Neural cell (in vitro differentiated cells): Measurements from ENCODE around the gene DTL. TPM values are rescaled to one million over a fixed set of nuclear protein-coding genes. Genes with fewer than 3 reads are reported as not detected.

ENCODE experiments used
- H2AFZ ChIP-seq: fragments of 200-600, 300-800 bp; sonication (generic), shearing (Covaris generic); 2 replicates; pipeline ENCODE4 v1.6.0; 2014; ENCODE audit warnings: low read depth, mild to moderate bottlenecking, antibody characterized with exemption, low read length, moderate library complexity
- H3F3A ChIP-seq: fragments of 200-600 bp; shearing (Covaris generic); 2 replicates; pipeline ENCODE4 v1.6.1; 2016; ENCODE audit warnings: mild to moderate bottlenecking, moderate library complexity, mixed read lengths, antibody characterized with exemption, low read length; ENCODE audit not compliant: insufficient read depth, poor library complexity, severe bottlenecking
- H3K27ac ChIP-seq: fragments of 200-600, 300-800 bp; sonication (generic), shearing (Covaris generic); 2 replicates; pipeline ENCODE4 v1.5.1; 2014; ENCODE audit warnings: mild to moderate bottlenecking, low read length, moderate library complexity
- H3K27me3 ChIP-seq: fragments of 300-800, 200-600 bp; sonication (generic), shearing (Covaris generic); 2 replicates; pipeline ENCODE4 v1.6.0; 2014; ENCODE audit warnings: mild to moderate bottlenecking, low read depth, low read length, moderate library complexity; ENCODE audit not compliant: insufficient read depth
- H3K36me3 ChIP-seq: fragments of 300-800, 200-600 bp; sonication (generic), shearing (Covaris generic); 2 replicates; pipeline ENCODE4 v1.5.1; 2014; ENCODE audit warnings: mild to moderate bottlenecking, antibody characterized with exemption, low read length, moderate library complexity; ENCODE audit not compliant: insufficient read depth
- H3K4me2 ChIP-seq: fragments of 300-800, 200-600 bp; sonication (generic), shearing (Covaris generic); 2 replicates; pipeline ENCODE4 v1.6.0; 2014; ENCODE audit warnings: mild to moderate bottlenecking, low read length
- H3K4me3 ChIP-seq: fragments of 300-800, 200-600 bp; sonication (generic), shearing (Covaris generic); 2 replicates; pipeline ENCODE4 v1.5.1; 2014; ENCODE audit warnings: mild to moderate bottlenecking, low read length, moderate library complexity
- H3K79me2 ChIP-seq: fragments of 200-600 bp; shearing (Covaris generic); replicated peaks from 2 replicates; pipeline ENCODE4 v1.6.0; 2014; ENCODE audit warnings: mild to moderate bottlenecking, low read length, moderate library complexity; ENCODE audit not compliant: insufficient read depth
- H3K9ac ChIP-seq: fragments of 300-800, 200-600 bp; sonication (generic), shearing (Covaris generic); 2 replicates; pipeline ENCODE4 v1.6.1; 2016; ENCODE audit warnings: mild to moderate bottlenecking, low read length, mixed read lengths
- H3K9me2 ChIP-seq: fragments of 200-600 bp; shearing (Covaris generic); 2 replicates; pipeline ENCODE4 v1.6.1; 2016; ENCODE audit warnings: mild to moderate bottlenecking, low read length, mixed read lengths; ENCODE audit not compliant: insufficient read depth
- H3K9me3 ChIP-seq: fragments of 200-600, 300-800 bp; sonication (generic), shearing (Covaris generic); 2 replicates; pipeline ENCODE4 v1.6.1; 2016; ENCODE audit warnings: mild to moderate bottlenecking, mixed run types, low read length, moderate library complexity, mixed read lengths
- H4K20me1 ChIP-seq: fragments of 200-600 bp; shearing (Covaris generic); 2 replicates; pipeline ENCODE4 v1.6.1; 2016; ENCODE audit warnings: mild to moderate bottlenecking, mixed run types; ENCODE audit not compliant: insufficient read depth
- EP300 ChIP-seq: fragments of 450-650 bp; conservative IDR thresholded peaks from 2 replicates; pipeline ENCODE4 v1.6.1; 2014; ENCODE audit warnings: antibody characterized with exemption, mild to moderate bottlenecking, moderate library complexity; ENCODE audit not compliant: poor library complexity, severe bottlenecking
- EZH2 ChIP-seq: fragments of 200-600, 300-800 bp; shearing (Covaris generic), sonication (generic); IDR thresholded peaks from 2 replicates; pipeline ENCODE4 v1.6.1; 2014; ENCODE audit warnings: antibody characterized with exemption, low read length, borderline replicate concordance, mild to moderate bottlenecking; ENCODE audit not compliant: insufficient read depth, poor library complexity, severe bottlenecking
- MXI1 ChIP-seq: fragments of 450-650 bp; conservative IDR thresholded peaks from 2 replicates; pipeline ENCODE4 v1.6.1; 2014; ENCODE audit warnings: antibody characterized with exemption, mild to moderate bottlenecking; ENCODE audit not compliant: poor library complexity, severe bottlenecking
- POLR2AphosphoS5 ChIP-seq: IDR thresholded peaks from 2 replicates; pipeline ENCODE4 v1.6.1; 2012
- RAD21 ChIP-seq: fragments of 450-650 bp; conservative IDR thresholded peaks from 2 replicates; pipeline ENCODE4 v1.6.1; 2014; ENCODE audit warnings: antibody characterized with exemption, mild to moderate bottlenecking, moderate library complexity
- SMC3 ChIP-seq: fragments of 450-650 bp; conservative IDR thresholded peaks from 2 replicates; pipeline ENCODE4 v1.6.1; 2014; ENCODE audit warnings: antibody characterized with exemption, mild to moderate bottlenecking, moderate library complexity; ENCODE audit not compliant: poor library complexity
- TAF1 ChIP-seq: IDR thresholded peaks from 2 replicates; pipeline ENCODE4 v1.6.1; 2012; ENCODE audit warnings: low read depth
- polyA plus RNA-seq: library from polyadenylated mRNA; depleted of rRNA; stranded (reverse); fragments of >200 nt; gene quantifications from 2 replicates; pipeline ENCODE4 v1.2.3, GENCODE V29; 2014
- TF ChIP-seq, protein P1 (sequence below): fragments of 450-650 bp; IDR thresholded peaks from 2 replicates; pipeline ENCODE4 v1.5.1; 2014; ENCODE audit warnings: antibody characterized with exemption, mild to moderate bottlenecking, moderate library complexity; ENCODE audit not compliant: poor library complexity, severe bottlenecking
- TF ChIP-seq, protein P2 (sequence below): IDR thresholded peaks from 2 replicates; pipeline ENCODE4 v1.6.1; 2012; ENCODE audit warnings: borderline replicate concordance

The DTL gene
- polyA plus RNA-seq, 1 donor from 2014 or later, result 1.1 TPM

DNA sequence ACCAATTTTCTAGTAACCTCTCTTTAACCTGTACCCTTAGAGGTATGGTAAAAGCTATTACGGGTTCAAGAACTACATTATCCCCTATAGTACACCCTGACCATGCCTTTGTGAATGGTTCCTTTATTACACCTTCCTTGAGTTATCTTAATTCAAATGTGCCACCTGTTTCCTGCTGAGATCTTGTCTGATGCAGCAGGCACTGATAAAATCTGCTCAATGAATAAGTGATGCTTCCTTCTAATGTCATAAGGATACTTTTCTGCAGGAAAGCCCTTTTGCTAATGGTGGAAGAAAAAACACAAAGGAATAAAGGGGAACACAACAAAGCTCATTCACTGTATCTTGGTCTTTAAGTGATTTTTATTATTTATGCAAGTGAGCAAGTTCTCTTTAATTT, 26.0 kb upstream of the DTL start:
- Histone ChIP-seq H3K9ac (no peak overlapping the region), H3K9me2 (no peaks in the 10 kb centered on the region), H3K36me3 (peaks cover 10% of the 10 kb centered on the region), H3K9me3 (no peaks in the 10 kb centered on the region), H3K4me2 (no peak overlapping the region), H3K79me2 (no peaks in the 10 kb centered on the region), H2AFZ (no peak overlapping the region), H3K4me3 (no peak overlapping the region), H3K27me3 (no peaks in the 10 kb centered on the region), H3F3A (no peaks in the 10 kb centered on the region), H4K20me1 (no peaks in the 10 kb centered on the region), H3K27ac (no peak overlapping the region)
- TF ChIP-seq POLR2AphosphoS5 (no peak), SMC3 (no peak), EP300 (no peak), TAF1 (no peak), EZH2 (no peak), MXI1 (no peak), RAD21 (no peak)
- TF ChIP-seq, protein P1, sequence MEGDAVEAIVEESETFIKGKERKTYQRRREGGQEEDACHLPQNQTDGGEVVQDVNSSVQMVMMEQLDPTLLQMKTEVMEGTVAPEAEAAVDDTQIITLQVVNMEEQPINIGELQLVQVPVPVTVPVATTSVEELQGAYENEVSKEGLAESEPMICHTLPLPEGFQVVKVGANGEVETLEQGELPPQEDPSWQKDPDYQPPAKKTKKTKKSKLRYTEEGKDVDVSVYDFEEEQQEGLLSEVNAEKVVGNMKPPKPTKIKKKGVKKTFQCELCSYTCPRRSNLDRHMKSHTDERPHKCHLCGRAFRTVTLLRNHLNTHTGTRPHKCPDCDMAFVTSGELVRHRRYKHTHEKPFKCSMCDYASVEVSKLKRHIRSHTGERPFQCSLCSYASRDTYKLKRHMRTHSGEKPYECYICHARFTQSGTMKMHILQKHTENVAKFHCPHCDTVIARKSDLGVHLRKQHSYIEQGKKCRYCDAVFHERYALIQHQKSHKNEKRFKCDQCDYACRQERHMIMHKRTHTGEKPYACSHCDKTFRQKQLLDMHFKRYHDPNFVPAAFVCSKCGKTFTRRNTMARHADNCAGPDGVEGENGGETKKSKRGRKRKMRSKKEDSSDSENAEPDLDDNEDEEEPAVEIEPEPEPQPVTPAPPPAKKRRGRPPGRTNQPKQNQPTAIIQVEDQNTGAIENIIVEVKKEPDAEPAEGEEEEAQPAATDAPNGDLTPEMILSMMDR, result no peak
- TF ChIP-seq, protein P2, sequence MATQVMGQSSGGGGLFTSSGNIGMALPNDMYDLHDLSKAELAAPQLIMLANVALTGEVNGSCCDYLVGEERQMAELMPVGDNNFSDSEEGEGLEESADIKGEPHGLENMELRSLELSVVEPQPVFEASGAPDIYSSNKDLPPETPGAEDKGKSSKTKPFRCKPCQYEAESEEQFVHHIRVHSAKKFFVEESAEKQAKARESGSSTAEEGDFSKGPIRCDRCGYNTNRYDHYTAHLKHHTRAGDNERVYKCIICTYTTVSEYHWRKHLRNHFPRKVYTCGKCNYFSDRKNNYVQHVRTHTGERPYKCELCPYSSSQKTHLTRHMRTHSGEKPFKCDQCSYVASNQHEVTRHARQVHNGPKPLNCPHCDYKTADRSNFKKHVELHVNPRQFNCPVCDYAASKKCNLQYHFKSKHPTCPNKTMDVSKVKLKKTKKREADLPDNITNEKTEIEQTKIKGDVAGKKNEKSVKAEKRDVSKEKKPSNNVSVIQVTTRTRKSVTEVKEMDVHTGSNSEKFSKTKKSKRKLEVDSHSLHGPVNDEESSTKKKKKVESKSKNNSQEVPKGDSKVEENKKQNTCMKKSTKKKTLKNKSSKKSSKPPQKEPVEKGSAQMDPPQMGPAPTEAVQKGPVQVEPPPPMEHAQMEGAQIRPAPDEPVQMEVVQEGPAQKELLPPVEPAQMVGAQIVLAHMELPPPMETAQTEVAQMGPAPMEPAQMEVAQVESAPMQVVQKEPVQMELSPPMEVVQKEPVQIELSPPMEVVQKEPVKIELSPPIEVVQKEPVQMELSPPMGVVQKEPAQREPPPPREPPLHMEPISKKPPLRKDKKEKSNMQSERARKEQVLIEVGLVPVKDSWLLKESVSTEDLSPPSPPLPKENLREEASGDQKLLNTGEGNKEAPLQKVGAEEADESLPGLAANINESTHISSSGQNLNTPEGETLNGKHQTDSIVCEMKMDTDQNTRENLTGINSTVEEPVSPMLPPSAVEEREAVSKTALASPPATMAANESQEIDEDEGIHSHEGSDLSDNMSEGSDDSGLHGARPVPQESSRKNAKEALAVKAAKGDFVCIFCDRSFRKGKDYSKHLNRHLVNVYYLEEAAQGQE, result no peak

DNA sequence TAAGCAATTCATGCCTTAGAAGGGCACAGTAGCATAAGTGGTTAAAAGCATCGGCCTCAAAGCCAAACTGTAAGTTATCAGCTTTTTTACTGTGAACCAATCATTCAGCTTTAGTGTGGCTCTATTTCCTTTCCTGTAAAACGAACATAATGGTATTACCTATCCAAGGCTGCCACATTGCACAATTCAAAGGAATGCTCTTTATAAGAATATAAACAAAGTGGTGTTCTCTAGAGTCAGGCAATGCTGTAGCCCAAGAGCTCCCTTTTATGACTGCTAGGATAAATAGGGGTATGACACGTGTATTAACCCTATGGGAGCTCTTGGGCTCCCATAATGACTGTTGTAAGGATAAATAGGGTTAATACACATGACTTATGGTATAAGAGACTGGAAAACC, 25.5 kb upstream of the DTL start:
- no peaks in the 10 kb centered on the region for H3K79me2 ChIP-seq
- no peaks in the 10 kb centered on the region for H3K9me3 ChIP-seq
- no peak overlapping the region for H3K27ac ChIP-seq
- H3K4me2 ChIP-seq, result no peak overlapping the region
- H2AFZ ChIP-seq, result no peak overlapping the region
- H3K36me3 ChIP-seq, result peaks cover 7% of the 10 kb centered on the region
- no peak overlapping the region for H3K4me3 ChIP-seq
- no peaks in the 10 kb centered on the region for H3F3A ChIP-seq
- H4K20me1 ChIP-seq, result no peaks in the 10 kb centered on the region
- H3K9me2 ChIP-seq, result no peaks in the 10 kb centered on the region
- TF ChIP-seq, protein P1, result no peak
- no peaks in the 10 kb centered on the region for H3K27me3 ChIP-seq
- no peak overlapping the region for H3K9ac ChIP-seq
